Testis (tissue), 3 donors: Measurements from ENCODE around the gene CCL1. TPM values are rescaled to one million over a fixed set of nuclear protein-coding genes. Genes with fewer than 3 reads are reported as not detected.

Experiments
- DNase-seq: peaks from one replicate; pipeline ENCODE4 v3.0.0-alpha.2; 2019
- H3K27ac ChIP-seq, 2 donors: fragments of 200-600 bp; sonication (generic); one replicate each; pipeline ENCODE4 v1.5.1; 2019
- H3K27me3 ChIP-seq: fragments of 200-600 bp; sonication (generic); one replicate; pipeline ENCODE4 v1.5.1; 2019
- H3K36me3 ChIP-seq: fragments of 200-600 bp; sonication (generic); one replicate; pipeline ENCODE4 v1.5.1; 2017; ENCODE audit warnings: low read depth; ENCODE audit errors: missing control alignments
- H3K4me1 ChIP-seq: fragments of 200-600 bp; sonication (generic); one replicate; pipeline ENCODE4 v1.5.1; 2019
- H3K4me3 ChIP-seq, 2 donors: fragments of 200-600 bp; sonication (generic); one replicate each; pipeline ENCODE4 v1.5.1; 2017 to 2019
- H3K9me3 ChIP-seq: fragments of 200-600 bp; sonication (generic); one replicate; pipeline ENCODE4 v1.5.1; 2017
- CTCF ChIP-seq, 3 experiments: fragments of 450-650 bp in 2 of 3; fragments of 200-600 bp in 1 of 3; sonication (generic) in 1 of 3; IDR thresholded peaks; one replicate each; pipeline ENCODE4 v1.5.1; 2016 to 2019; ENCODE audit warnings: antibody characterized with exemption in 3 of 3, mild to moderate bottlenecking in 2 of 3, moderate library complexity in 1 of 3
- POLR2A ChIP-seq: fragments of 450-650 bp; IDR thresholded peaks from one replicate; pipeline ENCODE4 v1.6.1; 2017; ENCODE audit warnings: antibody characterized with exemption, mild to moderate bottlenecking, moderate library complexity
- WGBS, 2 donors: methylation state at CpG; one replicate each; pipeline ENCODE4 v1.1.5; 2018; 5-methylcytosine and 5-hydroxymethylcytosine counted together
- intact Hi-C: fragments of 100-400 bp; cut with DNase I; formaldehyde crosslinking; loops from one replicate; pipeline ENCODE4 v1.15.1; 2023; ENCODE audit warnings: low total_unique reads
- polyA plus RNA-seq: library from polyadenylated mRNA; stranded (reverse); fragments of 350-450 nt; fragmentation: Illumina TruSeq; extraction: RNeasy Lipid Tissue Mini Kit (QIAGEN cat#74804); gene quantifications from one replicate; pipeline ENCODE4 v1.2.3, GENCODE V29; 2014; ENCODE audit warnings: low read depth, low replicate concordance; ENCODE audit not compliant: insufficient read depth
- total RNA-seq, 2 donors: library from RNA; depleted of rRNA; stranded (reverse); fragments of >200 nt; gene quantifications; one replicate each; pipeline ENCODE4 v1.2.3, GENCODE V29; 2016

Gene CCL1
- total and polyA plus RNA-seq, 3 donors from 2014 or later = 1.5 TPM; not detected in 2

- no peak for DNase-seq
- no peaks in the 10 kb centered on the region for H3K9me3 ChIP-seq
- H3K4me1 ChIP-seq = no peaks in the 10 kb centered on the region
- H3K4me3 ChIP-seq = no peak overlapping the region
- TF ChIP-seq POLR2A = no peak
- TF ChIP-seq CTCF (IDR thresholded peaks at IDR 0.05) = no peak
- 44 to 62% methylated on average over 3 to 4 of the region's 4 CpGs for WGBS, 2 donors
- no peaks in the 10 kb centered on the region for H3K27me3 ChIP-seq
- intact Hi-C loops = no loop called here
- no peak overlapping the region for H3K27ac ChIP-seq
- no peaks in the 10 kb centered on the region for H3K36me3 ChIP-seq
These were observed 6.0 kb upstream of the CCL1 start for GRCh38 chr17:34368946-34369500.

GRCh38 chr17:34368196-34368945 is 5.3 kb upstream of the CCL1 start:
- H3K27ac ChIP-seq = no peak overlapping the region
- H3K4me3 ChIP-seq = no peak overlapping the region

GRCh38 chr17:34367486-34368195 is 4.6 kb upstream of the CCL1 start:
- no peak for DNase-seq
- no peak overlapping the region for H3K4me3 ChIP-seq
- no peaks in the 10 kb centered on the region for H3K27me3 ChIP-seq
- 81 to 83% methylated on average over 9 of the region's 9 CpGs for WGBS, 2 donors
- no peak for TF ChIP-seq POLR2A
- TF ChIP-seq CTCF (IDR thresholded peaks at IDR 0.05) = no peak
- H3K36me3 ChIP-seq = no peaks in the 10 kb centered on the region
- intact Hi-C loops = no loop called here
- no peak overlapping the region for H3K27ac ChIP-seq
- H3K9me3 ChIP-seq = no peaks in the 10 kb centered on the region
- no peaks in the 10 kb centered on the region for H3K4me1 ChIP-seq

More at GRCh38 chr17:34368196-34368945, 5.3 kb upstream of the CCL1 start:
- no peak for TF ChIP-seq POLR2A
- no peak for TF ChIP-seq CTCF (IDR thresholded peaks at IDR 0.05)
- no peaks in the 10 kb centered on the region for H3K9me3 ChIP-seq
- no peaks in the 10 kb centered on the region for H3K4me1 ChIP-seq
- intact Hi-C loops = no loop called here
- no peak for DNase-seq
- no peaks in the 10 kb centered on the region for H3K27me3 ChIP-seq
- WGBS, 2 donors = 71 to 73% methylated on average over 9 of the region's 9 CpGs
- H3K36me3 ChIP-seq = no peaks in the 10 kb centered on the region

- no peaks in the 10 kb centered on the region for H3K36me3 ChIP-seq
- TF ChIP-seq POLR2A (no peak), CTCF (IDR thresholded peaks at IDR 0.05) (no peak)
- H3K4me1 ChIP-seq = no peaks in the 10 kb centered on the region
- intact Hi-C loops = no loop called here
- no peak overlapping the region for H3K27ac ChIP-seq
- no peaks in the 10 kb centered on the region for H3K27me3 ChIP-seq
- DNase-seq = no peak
- H3K4me3 ChIP-seq = no peak overlapping the region
- H3K9me3 ChIP-seq = no peaks in the 10 kb centered on the region
- WGBS, 2 donors = 64 to 80% methylated on average over 3 to 4 of the region's 4 CpGs
These were observed 3.6 kb upstream of the CCL1 start for GRCh38 chr17:34366529-34367107.
